ENCODE measurements around the gene ZNHIT2. TPM values are rescaled to one million over a fixed set of nuclear protein-coding genes. Genes with fewer than 3 reads are reported as not detected.

ZNHIT2 gene
- total and polyA plus RNA-seq, 10 of the 15 experiments (the other 5 are each of a cell fraction or from before 2014, with no cell fraction given) = 0.24 to 20.4 (median 15.5) TPM; not detected in 1

GRCh38 chr11:65121865-65122696, 4.6 kb upstream of the ZNHIT2 start, which contains the start of the genes FAU and MRPL49 (continued):
- TF ChIP-seq SRF (IDR thresholded peaks at IDR 0.05; ENCODE audit: low read depth in 2 of 2, low read length in 2 of 2) = peak; percentile 37 to 77; a peak in 1 of 4 replicates
- TF ChIP-seq NFIC (IDR thresholded peaks at IDR 0.05; ENCODE audit: low read depth, low read length) = no peak
- peak; percentile 75 for TF ChIP-seq NR2C1 (IDR thresholded peaks at IDR 0.05)
- TF ChIP-seq GATAD2B (conservative IDR thresholded peaks at IDR 0.05; ENCODE audit: low read depth) = 0 out of 2 replicates have a peak, but pooled peaks have one; percentile 37
- TF ChIP-seq RAD21 (IDR thresholded peaks at IDR 0.05; ENCODE audit: insufficient read depth, low read depth, low read length) = no peak
- TF ChIP-seq, protein P1, sequence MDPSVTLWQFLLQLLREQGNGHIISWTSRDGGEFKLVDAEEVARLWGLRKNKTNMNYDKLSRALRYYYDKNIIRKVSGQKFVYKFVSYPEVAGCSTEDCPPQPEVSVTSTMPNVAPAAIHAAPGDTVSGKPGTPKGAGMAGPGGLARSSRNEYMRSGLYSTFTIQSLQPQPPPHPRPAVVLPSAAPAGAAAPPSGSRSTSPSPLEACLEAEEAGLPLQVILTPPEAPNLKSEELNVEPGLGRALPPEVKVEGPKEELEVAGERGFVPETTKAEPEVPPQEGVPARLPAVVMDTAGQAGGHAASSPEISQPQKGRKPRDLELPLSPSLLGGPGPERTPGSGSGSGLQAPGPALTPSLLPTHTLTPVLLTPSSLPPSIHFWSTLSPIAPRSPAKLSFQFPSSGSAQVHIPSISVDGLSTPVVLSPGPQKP (IDR thresholded peaks at IDR 0.05; ENCODE audit: low read depth, low read length) = no peak; the same call in 1 of the 2 replicates
- TF ChIP-seq BHLHE40 (IDR thresholded peaks at IDR 0.05; ENCODE audit: borderline replicate concordance in 1 of 2, low read depth in 2 of 2, low read length in 1 of 2) = peak; percentile 75 to 95; a peak in 3 of 4 replicates
- TF ChIP-seq RFX5 (IDR thresholded peaks at IDR 0.05; ENCODE audit: low read depth, low read length) = peak; percentile 65; the same call in 1 of the 2 replicates
- TF ChIP-seq IKZF2 (IDR thresholded peaks at IDR 0.05) = no peak
- no peak for TF ChIP-seq EED (IDR thresholded peaks at IDR 0.05; ENCODE audit: low read depth)
- no peak for TF ChIP-seq GABPA (IDR thresholded peaks at IDR 0.05; ENCODE audit: low read depth)
- TF ChIP-seq, protein P2, sequence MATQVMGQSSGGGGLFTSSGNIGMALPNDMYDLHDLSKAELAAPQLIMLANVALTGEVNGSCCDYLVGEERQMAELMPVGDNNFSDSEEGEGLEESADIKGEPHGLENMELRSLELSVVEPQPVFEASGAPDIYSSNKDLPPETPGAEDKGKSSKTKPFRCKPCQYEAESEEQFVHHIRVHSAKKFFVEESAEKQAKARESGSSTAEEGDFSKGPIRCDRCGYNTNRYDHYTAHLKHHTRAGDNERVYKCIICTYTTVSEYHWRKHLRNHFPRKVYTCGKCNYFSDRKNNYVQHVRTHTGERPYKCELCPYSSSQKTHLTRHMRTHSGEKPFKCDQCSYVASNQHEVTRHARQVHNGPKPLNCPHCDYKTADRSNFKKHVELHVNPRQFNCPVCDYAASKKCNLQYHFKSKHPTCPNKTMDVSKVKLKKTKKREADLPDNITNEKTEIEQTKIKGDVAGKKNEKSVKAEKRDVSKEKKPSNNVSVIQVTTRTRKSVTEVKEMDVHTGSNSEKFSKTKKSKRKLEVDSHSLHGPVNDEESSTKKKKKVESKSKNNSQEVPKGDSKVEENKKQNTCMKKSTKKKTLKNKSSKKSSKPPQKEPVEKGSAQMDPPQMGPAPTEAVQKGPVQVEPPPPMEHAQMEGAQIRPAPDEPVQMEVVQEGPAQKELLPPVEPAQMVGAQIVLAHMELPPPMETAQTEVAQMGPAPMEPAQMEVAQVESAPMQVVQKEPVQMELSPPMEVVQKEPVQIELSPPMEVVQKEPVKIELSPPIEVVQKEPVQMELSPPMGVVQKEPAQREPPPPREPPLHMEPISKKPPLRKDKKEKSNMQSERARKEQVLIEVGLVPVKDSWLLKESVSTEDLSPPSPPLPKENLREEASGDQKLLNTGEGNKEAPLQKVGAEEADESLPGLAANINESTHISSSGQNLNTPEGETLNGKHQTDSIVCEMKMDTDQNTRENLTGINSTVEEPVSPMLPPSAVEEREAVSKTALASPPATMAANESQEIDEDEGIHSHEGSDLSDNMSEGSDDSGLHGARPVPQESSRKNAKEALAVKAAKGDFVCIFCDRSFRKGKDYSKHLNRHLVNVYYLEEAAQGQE (IDR thresholded peaks at IDR 0.05; ENCODE audit: low read depth, low read length) = 0 out of 2 replicates have a peak, but pooled peaks have one; percentile 8
- TF ChIP-seq, protein P3, sequence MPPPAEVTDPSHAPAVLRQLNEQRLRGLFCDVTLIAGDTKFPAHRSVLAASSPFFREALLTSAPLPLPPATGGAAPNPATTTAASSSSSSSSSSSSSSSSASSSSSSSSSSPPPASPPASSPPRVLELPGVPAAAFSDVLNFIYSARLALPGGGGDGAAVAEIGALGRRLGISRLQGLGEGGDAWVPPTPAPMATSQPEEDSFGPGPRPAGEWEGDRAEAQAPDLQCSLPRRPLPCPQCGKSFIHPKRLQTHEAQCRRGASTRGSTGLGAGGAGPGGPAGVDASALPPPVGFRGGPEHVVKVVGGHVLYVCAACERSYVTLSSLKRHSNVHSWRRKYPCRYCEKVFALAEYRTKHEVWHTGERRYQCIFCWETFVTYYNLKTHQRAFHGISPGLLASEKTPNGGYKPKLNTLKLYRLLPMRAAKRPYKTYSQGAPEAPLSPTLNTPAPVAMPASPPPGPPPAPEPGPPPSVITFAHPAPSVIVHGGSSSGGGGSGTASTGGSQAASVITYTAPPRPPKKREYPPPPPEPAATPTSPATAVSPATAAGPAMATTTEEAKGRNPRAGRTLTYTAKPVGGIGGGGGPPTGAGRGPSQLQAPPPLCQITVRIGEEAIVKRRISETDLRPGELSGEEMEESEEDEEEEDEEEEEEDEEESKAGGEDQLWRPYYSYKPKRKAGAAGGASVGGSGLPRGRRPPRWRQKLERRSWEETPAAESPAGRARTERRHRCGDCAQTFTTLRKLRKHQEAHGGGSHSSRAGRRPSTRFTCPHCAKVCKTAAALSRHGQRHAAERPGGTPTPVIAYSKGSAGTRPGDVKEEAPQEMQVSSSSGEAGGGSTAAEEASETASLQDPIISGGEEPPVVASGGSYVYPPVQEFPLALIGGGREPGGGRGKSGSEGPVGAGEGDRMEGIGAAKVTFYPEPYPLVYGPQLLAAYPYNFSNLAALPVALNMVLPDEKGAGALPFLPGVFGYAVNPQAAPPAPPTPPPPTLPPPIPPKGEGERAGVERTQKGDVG (CRISPR knock-in tag; IDR thresholded peaks at IDR 0.05) = no peak
- TF ChIP-seq, protein P4, sequence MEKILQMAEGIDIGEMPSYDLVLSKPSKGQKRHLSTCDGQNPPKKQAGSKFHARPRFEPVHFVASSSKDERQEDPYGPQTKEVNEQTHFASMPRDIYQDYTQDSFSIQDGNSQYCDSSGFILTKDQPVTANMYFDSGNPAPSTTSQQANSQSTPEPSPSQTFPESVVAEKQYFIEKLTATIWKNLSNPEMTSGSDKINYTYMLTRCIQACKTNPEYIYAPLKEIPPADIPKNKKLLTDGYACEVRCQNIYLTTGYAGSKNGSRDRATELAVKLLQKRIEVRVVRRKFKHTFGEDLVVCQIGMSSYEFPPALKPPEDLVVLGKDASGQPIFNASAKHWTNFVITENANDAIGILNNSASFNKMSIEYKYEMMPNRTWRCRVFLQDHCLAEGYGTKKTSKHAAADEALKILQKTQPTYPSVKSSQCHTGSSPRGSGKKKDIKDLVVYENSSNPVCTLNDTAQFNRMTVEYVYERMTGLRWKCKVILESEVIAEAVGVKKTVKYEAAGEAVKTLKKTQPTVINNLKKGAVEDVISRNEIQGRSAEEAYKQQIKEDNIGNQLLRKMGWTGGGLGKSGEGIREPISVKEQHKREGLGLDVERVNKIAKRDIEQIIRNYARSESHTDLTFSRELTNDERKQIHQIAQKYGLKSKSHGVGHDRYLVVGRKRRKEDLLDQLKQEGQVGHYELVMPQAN (conservative IDR thresholded peaks at IDR 0.05) = peak; percentile 47
- TF ChIP-seq SMAD5 (IDR thresholded peaks at IDR 0.05; ENCODE audit: low read depth) = peak; percentile 92
- peak; percentile 47; the same call in 1 of the 2 replicates for TF ChIP-seq PAX5 (IDR thresholded peaks at IDR 0.05; ENCODE audit: borderline replicate concordance, low read depth, low read length)
- TF ChIP-seq POLR2AphosphoS5 (IDR thresholded peaks at IDR 0.05; ENCODE audit: low read length) = peak; percentile 94
- TF ChIP-seq SIN3A (IDR thresholded peaks at IDR 0.05; ENCODE audit: low read depth, low read length) = peak; percentile 94
- 0 out of 2 replicates have a peak, but pooled peaks have one; percentile 78 for TF ChIP-seq POLR2AphosphoS2 (IDR thresholded peaks at IDR 0.05; ENCODE audit: low read depth, low read length)
- no peak for TF ChIP-seq BCL11A (IDR thresholded peaks at IDR 0.05; ENCODE audit: low read depth, low read length)

Measured in GM12878 (cell line).